ENCODE measurements around the gene PCNT. TPM values are rescaled to one million over a fixed set of nuclear protein-coding genes. Genes with fewer than 3 reads are reported as not detected.

PCNT gene
- total RNA-seq, 1 experiment from 2014 or later = 39.6 TPM

DNA sequence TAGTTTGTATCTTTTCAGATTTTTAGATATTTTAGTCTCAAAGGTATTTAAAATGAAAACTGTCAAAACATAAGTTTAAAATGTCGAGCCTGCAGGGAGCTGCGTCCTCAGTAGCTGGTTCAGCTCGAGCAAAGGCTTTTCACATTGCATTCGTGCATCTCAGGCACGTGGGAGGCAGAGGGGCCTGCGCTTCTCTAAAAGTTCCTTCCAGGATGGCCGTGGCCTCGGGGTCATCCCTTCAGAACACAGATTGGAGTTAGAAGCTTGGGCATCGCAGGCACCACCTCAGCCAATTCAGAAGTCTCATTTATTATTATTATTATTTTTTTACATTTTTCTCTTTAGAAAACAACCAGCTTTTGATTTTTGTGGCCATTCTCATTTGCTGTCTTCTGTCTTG is 67.8 kb downstream of the PCNT start:
- no peak overlapping the region for H4K5ac ChIP-seq (ENCODE audit: insufficient read length, low read depth, low read length)
- TF ChIP-seq, protein P1, sequence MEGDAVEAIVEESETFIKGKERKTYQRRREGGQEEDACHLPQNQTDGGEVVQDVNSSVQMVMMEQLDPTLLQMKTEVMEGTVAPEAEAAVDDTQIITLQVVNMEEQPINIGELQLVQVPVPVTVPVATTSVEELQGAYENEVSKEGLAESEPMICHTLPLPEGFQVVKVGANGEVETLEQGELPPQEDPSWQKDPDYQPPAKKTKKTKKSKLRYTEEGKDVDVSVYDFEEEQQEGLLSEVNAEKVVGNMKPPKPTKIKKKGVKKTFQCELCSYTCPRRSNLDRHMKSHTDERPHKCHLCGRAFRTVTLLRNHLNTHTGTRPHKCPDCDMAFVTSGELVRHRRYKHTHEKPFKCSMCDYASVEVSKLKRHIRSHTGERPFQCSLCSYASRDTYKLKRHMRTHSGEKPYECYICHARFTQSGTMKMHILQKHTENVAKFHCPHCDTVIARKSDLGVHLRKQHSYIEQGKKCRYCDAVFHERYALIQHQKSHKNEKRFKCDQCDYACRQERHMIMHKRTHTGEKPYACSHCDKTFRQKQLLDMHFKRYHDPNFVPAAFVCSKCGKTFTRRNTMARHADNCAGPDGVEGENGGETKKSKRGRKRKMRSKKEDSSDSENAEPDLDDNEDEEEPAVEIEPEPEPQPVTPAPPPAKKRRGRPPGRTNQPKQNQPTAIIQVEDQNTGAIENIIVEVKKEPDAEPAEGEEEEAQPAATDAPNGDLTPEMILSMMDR (conservative IDR thresholded peaks at IDR 0.05) = no peak
- H2AFZ ChIP-seq (ENCODE audit: low read length) = no peak overlapping the region
- H2BK120ac ChIP-seq (ENCODE audit: low read depth, low read length, poor library complexity, severe bottlenecking) = no peak overlapping the region
- H4K8ac ChIP-seq (replicated peaks; ENCODE audit: insufficient read length, low read depth, low read length) = no peak overlapping the region
- Mint-ChIP-seq H3K36me3 (ENCODE audit: insufficient read depth in 1 of 3, low read depth in 3 of 3) (peaks cover 14 to 40% (median 30%) of the 10 kb centered on the region in 3 experiments; a peak in 6 of 7 replicates), H3K27ac (no peak overlapping the region), H3K9me3 (no peaks in the 10 kb centered on the region), H3K4me1 (no peaks in the 10 kb centered on the region), H3K27me3 (ENCODE audit: low read depth) (no peaks in the 10 kb centered on the region), H3K4me3 (no peak overlapping the region)
- H2BK15ac ChIP-seq (ENCODE audit: low read depth, low read length) = no peak overlapping the region
- no peaks in the 10 kb centered on the region for H3K27me3 ChIP-seq (ENCODE audit: insufficient read depth, low read length)
- H2AK5ac ChIP-seq (ENCODE audit: insufficient read length, low read length) = no peak overlapping the region
- H3K56ac ChIP-seq (ENCODE audit: insufficient read length, low read depth, low read length) = no peak overlapping the region
- no peaks in the 10 kb centered on the region for H3K4me1 ChIP-seq (ENCODE audit: insufficient read depth, low read length)
- no peak overlapping the region for H3T11ph ChIP-seq (ENCODE audit: low read length)
- H3K9me3 ChIP-seq (ENCODE audit: control insufficient read depth, low read depth, low read length) = no peaks in the 10 kb centered on the region
- no peaks in the 10 kb centered on the region for H3K23me2 ChIP-seq (ENCODE audit: insufficient read length, low read depth, low read length, poor library complexity, severe bottlenecking)
- H3K27ac ChIP-seq (ENCODE audit: insufficient read length, low read depth, low read length) = no peak overlapping the region
- H3K18ac ChIP-seq (ENCODE audit: insufficient read length, low read depth, low read length) = no peak overlapping the region
- no peak overlapping the region for H3K23ac ChIP-seq (ENCODE audit: insufficient read length, low read depth, low read length)
- H3K4ac ChIP-seq (ENCODE audit: low read depth, low read length) = no peak overlapping the region
- no peak overlapping the region for H3K9ac ChIP-seq (ENCODE audit: extremely low read depth, insufficient read length, low read length)
- no peak for DNase-seq
- no peaks in the 10 kb centered on the region for H3K79me1 ChIP-seq (ENCODE audit: insufficient read depth, low read depth, low read length, poor library complexity, severe bottlenecking)
- no peak overlapping the region for H2BK5ac ChIP-seq (ENCODE audit: insufficient read length, low read length)
- no peak overlapping the region for H2BK20ac ChIP-seq (ENCODE audit: low read depth, low read length, poor library complexity, severe bottlenecking)
- H4K20me1 ChIP-seq (ENCODE audit: control insufficient read depth, insufficient read depth, insufficient read length) = no peaks in the 10 kb centered on the region
- WGBS (ENCODE audit: extremely low coverage, insufficient read length, low lambda C conversion rate) = no CpG with 5 or more reads among the region's 9 CpGs
- H3K4me2 ChIP-seq (ENCODE audit: insufficient read depth, insufficient read length, low read length) = no peak overlapping the region
- no peak overlapping the region for H4K91ac ChIP-seq (ENCODE audit: insufficient read length, low read depth, low read length)
- no peak overlapping the region for H2BK12ac ChIP-seq (ENCODE audit: insufficient read length, low read depth, low read length)
- H3K14ac ChIP-seq (ENCODE audit: insufficient read depth, low read length) = no peak overlapping the region
- no peaks in the 10 kb centered on the region for H3K79me2 ChIP-seq (ENCODE audit: insufficient read depth, low read length)

Data from H9 (cell line).